ENCODE data around the gene SP140. TPM values are rescaled to one million over a fixed set of nuclear protein-coding genes. Genes with fewer than 3 reads are reported as not detected.

Gene SP140
- total RNA-seq, 1 experiment from 2014 or later, result 0.41 TPM

DNA sequence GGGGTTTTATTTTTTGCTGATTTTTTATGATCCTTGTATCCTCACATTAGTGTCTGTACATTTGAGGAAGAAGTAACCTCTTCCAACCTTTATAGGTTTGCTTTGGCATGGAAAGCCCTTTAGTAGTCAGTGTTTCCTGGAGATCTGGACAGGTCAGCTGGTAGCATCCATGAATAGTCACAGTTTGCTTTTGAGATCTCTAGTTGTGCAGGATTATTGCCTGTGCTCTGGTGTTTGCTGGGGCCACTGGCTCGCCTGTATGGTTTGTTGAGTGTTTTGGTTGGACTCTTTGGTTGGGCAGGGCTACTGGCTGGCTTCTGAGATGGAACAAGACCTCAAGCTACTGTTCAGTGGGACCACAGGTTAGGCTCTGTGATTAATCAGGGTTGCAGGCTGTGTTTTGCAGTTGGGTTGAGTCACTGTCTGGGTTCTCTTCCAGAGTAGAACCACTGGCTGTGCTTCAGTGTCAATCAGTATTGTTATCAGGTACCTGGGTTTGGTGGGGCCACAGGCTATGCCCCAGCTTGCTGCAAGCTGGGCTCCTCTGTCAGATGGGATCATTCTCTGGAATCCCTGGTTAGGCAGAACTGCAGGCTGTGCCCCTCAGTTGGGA lies 121.5 kb downstream of the SP140 start:
- DNase-seq (ENCODE audit: low spot score), result no peak
- in situ Hi-C loops (cut with HindIII; ENCODE audit: low sequenced_read_pairs), result no loop called here

DNA sequence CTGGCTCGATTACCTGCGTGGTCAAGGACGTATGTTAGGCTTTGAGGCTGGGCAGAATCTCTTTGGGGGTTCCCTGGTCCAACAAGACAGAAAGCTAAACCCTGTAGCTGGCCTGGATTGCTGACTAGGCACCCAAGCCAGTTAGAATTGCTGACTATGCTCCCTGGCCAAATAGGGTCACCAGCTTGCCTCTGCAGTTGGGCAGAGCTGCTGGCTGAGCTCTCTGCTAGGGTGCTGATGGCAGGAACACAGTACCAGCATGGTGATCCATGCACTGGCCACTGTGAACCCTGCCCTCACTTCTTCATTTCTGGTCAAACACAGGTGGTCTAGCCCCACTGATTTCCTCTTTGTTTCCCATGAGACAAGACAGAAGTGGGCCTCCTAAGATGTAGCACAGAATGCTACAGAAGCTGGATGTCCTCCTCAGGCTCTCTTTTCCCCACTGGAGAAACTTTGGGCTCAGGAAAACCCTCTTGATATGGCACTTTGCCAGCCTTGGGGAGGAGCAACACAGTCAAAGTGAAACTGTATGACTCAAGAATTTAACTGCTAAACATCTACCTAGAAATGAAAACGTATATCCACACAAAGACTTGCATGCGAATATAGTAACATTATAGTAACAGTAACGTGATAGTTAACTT lies 122.2 kb downstream of the SP140 start:
- in situ Hi-C loops (cut with HindIII; ENCODE audit: low sequenced_read_pairs), result no loop called here
- no peak for DNase-seq (ENCODE audit: low spot score)

DNA sequence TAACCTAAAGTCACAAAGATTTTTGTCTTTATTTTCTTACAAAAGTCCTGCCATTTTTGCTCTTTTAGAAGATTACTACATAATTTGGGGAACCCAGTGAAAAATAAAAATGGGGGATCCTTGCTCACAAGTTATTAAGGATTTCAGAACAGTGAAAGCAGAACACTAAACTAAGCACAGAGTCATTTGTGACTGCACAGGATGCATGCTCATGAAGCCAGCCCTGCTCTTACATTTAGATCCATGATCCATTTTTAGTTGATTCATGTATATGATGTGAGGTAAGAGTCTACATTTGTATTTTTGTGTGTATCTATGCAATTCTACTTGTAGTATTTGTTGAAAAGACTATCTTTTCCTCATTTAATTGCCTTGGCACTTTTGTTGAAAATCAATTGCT lies 123.3 kb downstream of the SP140 start:
- in situ Hi-C loops (cut with HindIII; ENCODE audit: low sequenced_read_pairs), result no loop called here
- DNase-seq (ENCODE audit: low spot score), result no peak

DNA sequence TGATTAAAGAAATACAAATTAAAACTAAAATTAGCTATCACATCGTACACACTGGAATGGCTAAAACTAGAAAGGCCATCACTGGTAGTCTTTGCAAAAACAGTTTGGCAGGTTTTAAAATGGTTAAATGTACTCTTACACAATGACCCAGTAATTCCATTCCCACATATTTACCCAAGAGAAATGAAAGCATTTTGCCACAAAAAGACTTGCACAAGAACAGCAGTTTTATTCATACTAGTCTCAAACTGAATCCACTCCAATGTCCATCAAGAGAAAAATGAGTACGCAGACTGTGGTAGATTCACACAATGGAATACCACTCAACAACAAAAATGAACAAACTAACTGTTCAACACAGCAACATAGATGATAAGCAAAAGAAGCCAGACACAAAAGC lies 130.5 kb downstream of the SP140 start:
- in situ Hi-C loops (cut with HindIII; ENCODE audit: low sequenced_read_pairs), result no loop called here
- DNase-seq (ENCODE audit: low spot score), result no peak

DNA sequence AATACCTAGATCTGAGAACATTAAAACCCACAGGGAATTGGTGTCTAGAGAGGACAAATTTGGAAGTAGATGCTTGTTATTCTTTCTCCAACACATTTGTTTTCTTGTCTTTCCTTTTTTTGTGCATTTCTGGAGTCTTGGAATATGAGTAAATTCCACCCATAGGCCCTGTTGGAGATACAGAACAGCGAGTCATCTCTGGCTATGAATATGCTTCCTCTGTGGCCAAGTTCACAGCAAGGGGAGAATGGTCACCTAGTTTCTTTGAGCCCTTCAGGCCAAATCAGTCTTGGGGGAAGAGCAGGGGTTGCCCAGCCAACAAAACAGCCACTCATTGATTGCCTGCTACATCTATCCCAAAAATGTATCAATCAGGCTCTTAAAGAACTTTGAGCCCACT lies 132.8 kb downstream of the SP140 start:
- DNase-seq (ENCODE audit: low spot score), result no peak
- in situ Hi-C loops (cut with HindIII; ENCODE audit: low sequenced_read_pairs), result no loop called here

DNA sequence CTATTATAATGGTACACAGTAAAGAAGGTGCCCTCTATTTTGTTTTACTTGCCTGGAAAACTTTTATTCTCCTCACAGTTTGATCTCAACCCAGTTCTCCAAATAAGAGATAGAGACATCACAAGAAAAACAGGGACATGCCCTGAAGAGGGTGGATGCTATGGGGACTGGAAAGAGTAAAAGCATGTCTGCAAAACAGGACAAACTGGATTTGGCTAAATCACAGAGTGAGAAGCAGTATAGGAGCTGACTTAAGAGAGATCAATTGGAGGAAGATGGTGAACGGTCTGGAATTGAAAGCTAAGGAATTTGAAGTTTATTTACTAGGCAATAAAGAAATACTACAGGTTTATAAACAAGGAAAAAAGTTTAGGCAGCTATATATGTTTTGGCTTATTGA lies 134.5 kb downstream of the SP140 start:
- in situ Hi-C loops (cut with HindIII; ENCODE audit: low sequenced_read_pairs), result no loop called here

DNA sequence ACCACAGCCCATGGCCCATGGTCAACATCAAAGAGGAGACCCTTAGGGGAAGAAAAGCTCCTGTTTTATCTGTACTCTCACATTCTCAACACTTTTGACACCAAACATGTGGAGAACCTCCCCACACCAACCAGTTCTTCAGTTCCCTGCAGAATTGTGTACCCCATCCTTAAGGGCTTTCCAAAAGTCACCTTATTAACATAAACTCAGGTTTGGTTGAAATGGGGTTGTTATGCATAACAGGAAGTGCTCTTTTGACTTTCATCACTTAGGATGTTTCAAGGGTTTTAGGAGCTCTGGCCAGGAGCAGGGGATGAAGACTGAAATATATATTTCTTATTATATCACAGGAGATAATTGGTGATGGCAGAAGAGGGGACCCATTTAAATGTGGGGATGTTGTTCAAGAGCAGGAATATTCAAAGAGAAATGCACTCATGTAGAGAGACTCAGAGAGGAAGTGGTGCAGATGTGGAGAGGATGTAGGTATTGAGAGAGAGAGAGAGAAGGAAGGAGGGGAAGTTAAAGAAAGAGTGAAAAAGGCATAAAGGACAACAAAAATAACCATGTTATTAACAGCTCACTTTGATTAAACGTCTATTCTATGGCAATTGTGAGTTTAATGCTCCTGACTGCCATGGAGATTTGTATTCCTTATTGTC lies 136.6 kb downstream of the SP140 start:
- no peak for DNase-seq (ENCODE audit: low spot score)
- in situ Hi-C loops (cut with HindIII; ENCODE audit: low sequenced_read_pairs), result no loop called here

More for the DNA sequence above, 134.5 kb downstream of the SP140 start:
- no peak for DNase-seq (ENCODE audit: low spot score)

Other genes starting within 250 kb of the SP140 start
- 8.5 and 9.4 TPM in 2 replicates for gene SLC16A14, start 156.8 kb upstream of the SP140 start, total RNA-seq (2014; rRNA removed; shearing (Covaris generic))
- gene SP110, start 5.8 kb upstream of the SP140 start, total RNA-seq (2014; rRNA removed; shearing (Covaris generic)), result 4.3 and 11.7 TPM in 2 replicates
- 0.07 TPM in 1 of 2 replicates, not detected in the other for gene SP140L, start 101.5 kb downstream of the SP140 start, total RNA-seq (2014; rRNA removed; shearing (Covaris generic))
- gene SP100, start 190.5 kb downstream of the SP140 start, total RNA-seq (2014; rRNA removed; shearing (Covaris generic)), result 1.2 TPM in 1 of 2 replicates, not detected in the other